Endodermal cell (in vitro differentiated cells): ENCODE measurements around the gene SUSD1. TPM values are rescaled to one million over a fixed set of nuclear protein-coding genes. Genes with fewer than 3 reads are reported as not detected.
A peak's percentile ranks its signal among the peaks of the same experiment; 100 is the strongest.

ENCODE experiments used
- DNase-seq: peaks from one replicate; pipeline ENCODE4 v3.0.0-alpha.2; 2017
- H3K27ac ChIP-seq: 2 replicates; pipeline ENCODE4 v1.5.1; 2013; ENCODE audit warnings: mild to moderate bottlenecking, low read depth, low read length, moderate library complexity
- H3K27me3 ChIP-seq: 2 replicates; pipeline ENCODE4 v1.6.1; 2013; ENCODE audit warnings: mild to moderate bottlenecking, low read length, moderate library complexity; ENCODE audit not compliant: insufficient read depth, control insufficient read depth, poor library complexity, severe bottlenecking
- H3K36me3 ChIP-seq: 2 replicates; pipeline ENCODE4 v1.7.0; 2013; ENCODE audit warnings: mild to moderate bottlenecking, low read length, moderate library complexity; ENCODE audit not compliant: control insufficient read depth, insufficient read depth
- H3K4me1 ChIP-seq: one replicate; pipeline ENCODE4 v1.7.0; 2013; ENCODE audit warnings: low read length; ENCODE audit not compliant: control insufficient read depth, insufficient read depth
- H3K4me3 ChIP-seq: 2 replicates; pipeline ENCODE4 v1.5.1; 2013; ENCODE audit warnings: mild to moderate bottlenecking, low read length, moderate library complexity
- H3K9ac ChIP-seq: 2 replicates; pipeline ENCODE4 v1.6.1; 2013; ENCODE audit warnings: mild to moderate bottlenecking, low read length, moderate library complexity; ENCODE audit not compliant: poor library complexity, severe bottlenecking; ENCODE audit errors: extremely low read depth
- H3K9me3 ChIP-seq: 2 replicates; pipeline ENCODE4 v1.6.1; 2013; ENCODE audit warnings: mild to moderate bottlenecking, low read length, moderate library complexity; ENCODE audit not compliant: control insufficient read depth
- H3K27ac Mint-ChIP-seq: 2 replicates; pipeline ENCODE4 v1.8.0; 2020; ENCODE audit warnings: mixed read lengths
- H3K27me3 Mint-ChIP-seq: 2 replicates; pipeline ENCODE4 v1.8.0; 2021; ENCODE audit warnings: mild to moderate bottlenecking, mixed read lengths; ENCODE audit not compliant: insufficient read depth
- H3K36me3 Mint-ChIP-seq: 2 replicates; pipeline ENCODE4 v1.8.0; 2020; ENCODE audit warnings: low read depth, mixed read lengths
- H3K4me1 Mint-ChIP-seq: 2 replicates; pipeline ENCODE4 v1.8.0; 2020; ENCODE audit warnings: mixed read lengths
- H3K4me3 Mint-ChIP-seq: 2 replicates; pipeline ENCODE4 v1.8.0; 2020; ENCODE audit warnings: mild to moderate bottlenecking, moderate library complexity, mixed read lengths
- H3K9me3 Mint-ChIP-seq: 2 replicates; pipeline ENCODE4 v1.8.0; 2020; ENCODE audit warnings: mild to moderate bottlenecking, mixed read lengths
- whole genome bisulfite sequencing, 2 experiments: methylation state at CpG; one replicate each; pipeline versions ENCODE4 v1.1.5 to v1.1.7; 2013; ENCODE audit warnings: missing lambda C conversion rate in 2 of 2, mixed read lengths in 1 of 2; ENCODE audit not compliant: insufficient coverage in 1 of 2, insufficient read length in 1 of 2; 5-methylcytosine and 5-hydroxymethylcytosine counted together
- total RNA-seq, 2 donors: library from RNA; stranded (reverse); fragmentation: NEBNext Ultra II Directional in 1 of 2; extraction: Animal tissue kit (Norgen Biotek cat#: 25700) in 1 of 2; gene quantifications; 2 replicates in 1 of 2; 3 replicates in 1 of 2; pipeline ENCODE4 v1.2.1, GENCODE V29; 2021
- TF ChIP-seq, protein P1 (sequence below): fragments of 200-600 bp; sonication (generic); conservative IDR thresholded peaks from 2 replicates; pipeline ENCODE4 v1.5.0; 2021; ENCODE audit warnings: antibody characterized with exemption, mild to moderate bottlenecking

The SUSD1 gene
- total RNA-seq, 2 donors from 2014 or later = 7.7 to 10.4 TPM

DNA sequence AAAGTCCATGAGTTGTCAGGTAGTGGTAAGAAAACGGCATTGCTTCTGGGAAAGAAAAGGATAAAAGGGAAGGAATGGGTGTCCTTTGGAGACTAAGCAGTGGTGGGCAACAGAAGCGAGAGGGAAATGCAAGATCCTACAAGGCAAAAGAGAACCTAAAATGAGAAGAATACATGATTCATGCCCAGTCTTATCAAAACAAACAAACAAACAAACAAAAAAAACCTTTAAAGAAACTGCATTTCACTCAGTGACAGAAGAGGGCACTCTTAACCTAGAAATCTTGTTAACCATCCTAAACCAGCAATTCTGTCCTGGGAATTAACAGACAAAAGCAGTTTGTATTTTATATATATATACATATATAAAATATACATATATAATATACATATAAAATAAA, 88.5 kb downstream of the SUSD1 start:
- H3K4me1 Mint-ChIP-seq = peaks cover 4% of the 10 kb centered on the region
- peaks cover 4% of the 10 kb centered on the region for H3K9me3 Mint-ChIP-seq
- H3K36me3 Mint-ChIP-seq = peaks cover 14% of the 10 kb centered on the region
- H3K27me3 Mint-ChIP-seq = no peaks in the 10 kb centered on the region
- Histone ChIP-seq H3K4me3 (no peak overlapping the region), H3K9me3 (no peaks in the 10 kb centered on the region), H3K9ac (no peak overlapping the region), H3K36me3 (no peaks in the 10 kb centered on the region), H3K27me3 (no peaks in the 10 kb centered on the region), H3K27ac (no peak overlapping the region), H3K4me1 (no peaks in the 10 kb centered on the region)
- 71 to 81% methylated on average over 2 of the region's 2 CpGs for WGBS, 2 experiments
- no peak overlapping the region for H3K4me3 Mint-ChIP-seq
- TF ChIP-seq, protein P1, sequence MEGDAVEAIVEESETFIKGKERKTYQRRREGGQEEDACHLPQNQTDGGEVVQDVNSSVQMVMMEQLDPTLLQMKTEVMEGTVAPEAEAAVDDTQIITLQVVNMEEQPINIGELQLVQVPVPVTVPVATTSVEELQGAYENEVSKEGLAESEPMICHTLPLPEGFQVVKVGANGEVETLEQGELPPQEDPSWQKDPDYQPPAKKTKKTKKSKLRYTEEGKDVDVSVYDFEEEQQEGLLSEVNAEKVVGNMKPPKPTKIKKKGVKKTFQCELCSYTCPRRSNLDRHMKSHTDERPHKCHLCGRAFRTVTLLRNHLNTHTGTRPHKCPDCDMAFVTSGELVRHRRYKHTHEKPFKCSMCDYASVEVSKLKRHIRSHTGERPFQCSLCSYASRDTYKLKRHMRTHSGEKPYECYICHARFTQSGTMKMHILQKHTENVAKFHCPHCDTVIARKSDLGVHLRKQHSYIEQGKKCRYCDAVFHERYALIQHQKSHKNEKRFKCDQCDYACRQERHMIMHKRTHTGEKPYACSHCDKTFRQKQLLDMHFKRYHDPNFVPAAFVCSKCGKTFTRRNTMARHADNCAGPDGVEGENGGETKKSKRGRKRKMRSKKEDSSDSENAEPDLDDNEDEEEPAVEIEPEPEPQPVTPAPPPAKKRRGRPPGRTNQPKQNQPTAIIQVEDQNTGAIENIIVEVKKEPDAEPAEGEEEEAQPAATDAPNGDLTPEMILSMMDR = peak; percentile 82
- peak overlapping the region; percentile 71 for H3K27ac Mint-ChIP-seq
- no peak for DNase-seq

DNA sequence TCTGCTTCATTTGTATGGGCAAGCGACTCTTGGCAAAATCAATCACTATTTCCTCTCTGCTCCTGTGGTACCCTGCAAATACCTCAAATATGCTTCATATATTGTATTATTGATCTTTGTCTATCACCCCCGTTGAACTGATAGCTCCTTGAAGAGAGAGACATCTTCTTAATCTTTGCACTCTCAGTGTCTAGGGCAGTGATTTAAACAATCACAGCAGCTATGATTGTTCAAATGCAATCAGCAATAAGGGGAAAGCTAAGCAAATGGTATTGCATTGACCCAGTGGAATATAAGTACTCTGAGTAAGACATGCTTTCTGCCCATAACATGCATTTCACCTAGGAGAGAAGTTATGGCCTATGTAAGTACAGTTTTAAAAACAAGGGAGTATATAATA, 90.2 kb downstream of the SUSD1 start:
- no peak for DNase-seq
- Histone ChIP-seq H3K9ac (no peak overlapping the region), H3K27me3 (no peaks in the 10 kb centered on the region), H3K4me3 (no peak overlapping the region), H3K27ac (no peak overlapping the region), H3K9me3 (no peaks in the 10 kb centered on the region), H3K36me3 (no peaks in the 10 kb centered on the region), H3K4me1 (no peaks in the 10 kb centered on the region)
- peaks cover 4% of the 10 kb centered on the region for H3K9me3 Mint-ChIP-seq
- H3K27me3 Mint-ChIP-seq = no peaks in the 10 kb centered on the region
- H3K36me3 Mint-ChIP-seq = peaks cover 14% of the 10 kb centered on the region
- no peak overlapping the region for H3K27ac Mint-ChIP-seq
- peaks cover 3% of the 10 kb centered on the region for H3K4me1 Mint-ChIP-seq
- TF ChIP-seq, protein P1 = no peak
- 50 to 60% methylated on average over 1 to 2 of the region's 2 CpGs for WGBS, 2 experiments
- no peak overlapping the region for H3K4me3 Mint-ChIP-seq

DNA sequence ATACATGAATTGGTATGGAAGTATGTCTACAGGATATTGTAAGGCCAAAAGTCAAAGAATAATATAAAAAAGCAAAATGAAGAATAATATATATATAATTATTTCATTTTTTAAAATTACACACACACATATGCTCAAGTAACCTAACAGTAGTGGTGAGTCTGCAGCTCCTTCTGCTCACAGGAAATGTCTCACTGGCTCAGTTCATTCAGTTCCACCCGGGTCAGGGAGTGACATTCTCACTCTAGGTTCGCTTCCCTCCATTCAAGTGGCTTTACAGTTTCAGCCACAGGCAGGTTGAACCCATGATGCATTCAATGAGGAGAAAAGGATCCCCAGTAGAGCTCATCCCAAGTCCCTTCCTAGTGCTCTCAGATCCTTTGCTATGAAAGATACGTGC, 90.8 kb downstream of the SUSD1 start:
- H3K27ac Mint-ChIP-seq = no peak overlapping the region
- H3K4me3 Mint-ChIP-seq = no peak overlapping the region

More for the DNA sequence above, 90.8 kb downstream of the SUSD1 start:
- Histone ChIP-seq H3K27me3 (no peaks in the 10 kb centered on the region), H3K9ac (no peak overlapping the region), H3K4me1 (no peaks in the 10 kb centered on the region), H3K4me3 (no peak overlapping the region), H3K36me3 (no peaks in the 10 kb centered on the region), H3K27ac (no peak overlapping the region), H3K9me3 (no peaks in the 10 kb centered on the region)
- Mint-ChIP-seq H3K27me3 (no peaks in the 10 kb centered on the region), H3K9me3 (peaks cover 4% of the 10 kb centered on the region), H3K36me3 (peaks cover 14% of the 10 kb centered on the region), H3K4me1 (peaks cover 3% of the 10 kb centered on the region)
- WGBS, 2 experiments = 91 to 100% methylated on average over 1 to 3 of the region's 3 CpGs
- TF ChIP-seq, protein P1 = no peak
- no peak for DNase-seq
